BJ (cell line): ENCODE results near the gene DCAF8L2. TPM values are rescaled to one million over a fixed set of nuclear protein-coding genes. Genes with fewer than 3 reads are reported as not detected.

Experiments used
- CTCF ChIA-PET: fragments of 350-600 bp; formaldehyde crosslinking; extraction: SDS; loops from one replicate; lab custom pipeline; 2021; ENCODE audit warnings: antibody characterized with exemption, inconsistent platforms; lab: Yijun Ruan, JAX
- POLR2A ChIA-PET: fragments of 300-600 bp; sonication (Branson Sonifier 250); formaldehyde crosslinking; extraction: SDS; loops from one replicate; lab custom pipeline; 2021; ENCODE audit warnings: antibody characterized with exemption; lab: Charles Lee
- DNase-seq: peaks from one replicate; pipeline ENCODE4 v3.0.0-alpha.2; 2011; ENCODE audit warnings: low read depth
- H3K27me3 ChIP-seq: 2 replicates; pipeline ENCODE4 v1.6.0; 2011; ENCODE audit warnings: low read length; ENCODE audit not compliant: control insufficient read depth, insufficient read depth
- H3K36me3 ChIP-seq: 2 replicates; pipeline ENCODE4 v1.5.1; 2011; ENCODE audit warnings: low read length; ENCODE audit not compliant: control insufficient read depth, insufficient read depth
- H3K4me3 ChIP-seq: 2 replicates; pipeline ENCODE4 v1.5.1; 2011; ENCODE audit warnings: low read depth, mild to moderate bottlenecking, control low read depth, low read length
- CTCF ChIP-seq: IDR thresholded peaks from 2 replicates; pipeline ENCODE4 v1.5.1; 2011; ENCODE audit warnings: low read depth, mild to moderate bottlenecking, control low read depth, inconsistent platforms, low read length, moderate library complexity; ENCODE audit not compliant: insufficient read depth
- polyA plus RNA-seq: library from polyadenylated mRNA; depleted of rRNA; stranded (reverse); fragments of >200 nt; gene quantifications from 2 replicates; pipeline ENCODE4 v1.2.3, GENCODE V29; 2011

The DCAF8L2 gene
- polyA plus RNA-seq, 1 experiment, result not detected

- CTCF ChIA-PET, result no interaction called here
- POLR2A ChIA-PET, result no interaction called here
- no peak for TF ChIP-seq CTCF
- no peak for DNase-seq
- H3K27me3 ChIP-seq, result no peaks in the 10 kb centered on the region
- H3K36me3 ChIP-seq, result no peaks in the 10 kb centered on the region
- H3K4me3 ChIP-seq, result no peak overlapping the region
Measured at GRCh38 chrX:27660878-27661277, 70.7 kb downstream of the DCAF8L2 start.

GRCh38 chrX:27671234-27671633, 81.1 kb downstream of the DCAF8L2 start:
- H3K27me3 ChIP-seq, result no peaks in the 10 kb centered on the region
- H3K36me3 ChIP-seq, result no peaks in the 10 kb centered on the region
- DNase-seq, result no peak
- CTCF ChIA-PET, result no interaction called here
- POLR2A ChIA-PET, result no interaction called here
- H3K4me3 ChIP-seq, result no peak overlapping the region
- no peak for TF ChIP-seq CTCF

- no peak overlapping the region for H3K4me3 ChIP-seq
- H3K27me3 ChIP-seq, result no peaks in the 10 kb centered on the region
- no peaks in the 10 kb centered on the region for H3K36me3 ChIP-seq
- POLR2A ChIA-PET, result no interaction called here
- CTCF ChIA-PET, result no interaction called here
- DNase-seq, result no peak
- no peak for TF ChIP-seq CTCF
Measured at GRCh38 chrX:27674491-27674890, 84.3 kb downstream of the DCAF8L2 start.

- Histone ChIP-seq H3K4me3 (no peak overlapping the region), H3K27me3 (no peaks in the 10 kb centered on the region), H3K36me3 (no peaks in the 10 kb centered on the region)
- no peak for TF ChIP-seq CTCF
- no peak for DNase-seq
- POLR2A ChIA-PET, result no interaction called here
- CTCF ChIA-PET, result no interaction called here
Measured at GRCh38 chrX:27675493-27675892, 85.3 kb downstream of the DCAF8L2 start.

- H3K4me3 ChIP-seq, result no peak overlapping the region
- ChIA-PET CTCF (no interaction called here), POLR2A (no interaction called here)
- no peaks in the 10 kb centered on the region for H3K36me3 ChIP-seq
- no peak for DNase-seq
- no peaks in the 10 kb centered on the region for H3K27me3 ChIP-seq
- TF ChIP-seq CTCF, result no peak
Measured at GRCh38 chrX:27679281-27679680, 89.1 kb downstream of the DCAF8L2 start.
